HG03039 (cell line): ENCODE measurements around the gene DUSP2.
A peak's percentile ranks its signal among the peaks of the same experiment; 100 is the strongest.

ENCODE experiments used
- ATAC-seq: cut with Tn5 transposase; IDR thresholded peaks from one replicate; pipeline ENCODE4 v1.9.1; 2021; ENCODE audit warnings: mild to moderate bottlenecking, moderate library complexity; ENCODE audit not compliant: unreplicated experiment

The DUSP2 gene

DNA sequence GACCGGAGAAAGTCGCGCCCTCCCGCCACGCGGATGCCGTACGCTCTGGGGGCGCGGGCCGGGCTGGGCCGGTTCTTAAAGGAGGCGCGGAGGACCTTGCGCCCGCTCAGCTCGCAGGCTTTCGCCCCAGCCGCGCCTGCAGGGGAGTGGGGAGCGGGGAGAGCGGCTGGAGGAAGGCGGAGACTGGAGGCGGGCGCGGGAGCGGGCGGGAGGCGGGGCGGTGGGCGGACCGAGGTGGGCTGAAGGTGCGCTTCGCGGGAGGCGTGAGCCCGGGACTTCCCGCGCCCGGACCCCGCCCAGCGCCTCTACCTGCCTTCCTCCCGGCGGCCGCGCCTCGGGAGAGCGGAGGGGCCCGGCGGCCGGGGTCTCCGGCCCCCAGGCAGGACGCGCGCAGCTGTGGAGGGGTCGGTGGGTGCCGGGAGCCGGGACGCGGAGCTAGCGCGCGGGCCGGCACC lies 28.8 kb downstream of the DUSP2 start, which contains the start of gene ADRA2B:
ADRA2B (minus strand) TSS at position 148 of the 455 bp plus-strand sequence. CDS start 422 bp downstream, outside the sequence.
- ATAC-seq = peak; percentile 28

DNA sequence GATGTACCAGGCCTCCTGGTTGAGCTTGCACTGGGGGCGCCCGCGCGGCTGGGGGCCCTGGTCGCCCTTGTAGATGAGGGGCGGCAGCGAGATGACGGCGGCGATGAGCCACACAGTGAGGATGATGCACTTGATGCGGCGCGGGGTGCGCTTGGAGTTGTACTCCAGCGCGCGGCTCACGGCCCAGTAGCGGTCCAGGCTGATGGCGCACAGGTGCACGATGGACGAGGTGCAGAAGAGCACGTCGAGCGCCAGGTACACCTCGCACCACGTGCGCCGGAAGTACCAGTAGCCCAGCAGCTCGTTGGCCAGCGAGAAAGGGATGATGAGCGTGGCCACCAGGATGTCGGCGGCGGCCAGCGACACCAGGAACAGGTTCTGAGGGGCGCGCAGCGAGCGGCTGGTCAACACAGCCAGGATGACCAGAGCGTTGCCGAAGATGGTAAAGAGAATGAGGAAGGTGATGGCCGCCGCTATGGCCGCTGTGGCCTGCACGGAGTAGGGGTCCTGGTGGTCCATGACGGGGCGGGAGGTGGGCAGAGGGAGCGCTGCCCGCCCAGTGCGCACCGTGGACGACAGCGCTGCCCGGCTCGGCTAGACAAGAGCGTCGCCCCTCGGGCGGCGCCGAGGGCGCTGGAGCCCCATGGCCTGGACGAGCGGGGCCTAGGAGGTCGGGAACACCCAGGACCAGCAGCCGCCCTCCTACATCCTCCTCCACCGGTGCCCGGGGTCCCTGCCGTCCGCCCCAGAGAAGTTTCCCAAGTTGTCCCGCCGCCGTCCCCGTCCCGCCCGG lies 29.4 kb downstream of the DUSP2 start:
- ATAC-seq = no peak

DNA sequence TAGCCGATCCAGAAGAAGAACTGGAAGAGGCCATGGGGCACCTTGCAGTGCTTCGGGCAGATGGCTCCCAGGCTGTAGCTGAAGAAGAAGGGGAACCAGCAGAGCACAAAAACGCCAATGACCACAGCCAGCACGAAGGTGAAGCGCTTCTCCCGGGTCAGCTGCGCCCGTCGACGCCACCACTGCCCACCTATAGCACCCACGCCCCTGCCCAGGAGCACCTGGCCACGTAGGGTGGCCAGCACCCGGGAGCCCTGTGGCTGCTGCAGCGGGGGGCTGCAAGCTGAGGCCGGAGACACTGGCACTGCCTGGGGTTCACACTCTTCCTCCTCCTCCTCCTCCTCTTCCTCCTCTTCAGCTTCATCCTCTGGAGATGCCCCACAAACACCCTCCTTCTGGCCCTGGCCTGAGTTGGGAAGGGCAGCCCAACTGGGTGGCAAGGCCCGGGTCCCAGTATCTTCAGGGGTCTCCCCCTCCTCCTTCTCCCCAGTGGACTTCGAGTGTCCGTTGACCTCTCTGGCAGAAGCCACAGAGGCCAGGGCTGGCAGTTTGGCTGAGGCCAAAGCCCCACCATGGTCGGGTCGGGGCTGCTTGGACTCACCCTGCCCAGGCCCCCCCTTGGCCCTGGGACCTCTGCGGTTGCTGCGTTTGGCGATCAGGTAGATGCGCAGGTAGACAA lies 30.2 kb downstream of the DUSP2 start:
- ATAC-seq = no peak

DNA sequence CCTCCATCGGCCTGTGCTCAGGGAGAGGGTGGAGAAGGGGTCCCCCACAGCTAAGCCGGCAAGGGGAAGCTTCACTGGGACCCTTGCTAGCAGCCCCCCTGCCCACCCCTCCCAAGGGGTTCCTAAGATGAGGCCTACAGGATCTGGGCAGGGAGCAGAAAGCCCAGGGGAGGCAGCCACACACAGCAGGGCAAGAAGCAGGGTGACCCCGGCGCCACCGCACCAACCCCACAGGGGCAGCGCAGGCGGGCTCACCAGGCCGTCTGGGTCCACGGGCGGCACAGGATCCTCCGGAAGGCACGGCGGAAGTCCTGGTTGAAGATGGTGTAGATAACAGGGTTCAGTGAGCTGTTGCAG lies 30.7 kb downstream of the DUSP2 start:
- no peak for ATAC-seq

DNA sequence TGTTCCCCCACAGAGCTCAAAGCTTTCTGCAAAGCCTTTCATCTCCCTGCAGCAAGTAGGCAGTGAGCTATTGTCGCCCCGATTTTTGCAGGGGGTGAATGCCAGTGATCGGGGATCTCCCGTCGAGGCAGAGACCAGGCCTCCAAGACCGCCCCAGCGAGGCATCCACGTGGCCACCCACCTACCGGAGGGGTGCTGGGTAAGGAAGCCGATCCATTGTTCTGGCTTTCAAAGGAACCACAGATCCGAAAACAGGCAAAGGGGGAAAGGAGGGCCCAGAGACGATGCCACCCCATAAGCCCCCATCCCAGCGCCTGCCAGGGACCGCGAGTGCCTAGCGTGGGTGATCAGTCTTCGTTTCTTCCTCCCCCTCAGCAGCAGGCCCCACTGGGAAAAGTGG lies 31.3 kb downstream of the DUSP2 start:
- no peak for ATAC-seq

DNA sequence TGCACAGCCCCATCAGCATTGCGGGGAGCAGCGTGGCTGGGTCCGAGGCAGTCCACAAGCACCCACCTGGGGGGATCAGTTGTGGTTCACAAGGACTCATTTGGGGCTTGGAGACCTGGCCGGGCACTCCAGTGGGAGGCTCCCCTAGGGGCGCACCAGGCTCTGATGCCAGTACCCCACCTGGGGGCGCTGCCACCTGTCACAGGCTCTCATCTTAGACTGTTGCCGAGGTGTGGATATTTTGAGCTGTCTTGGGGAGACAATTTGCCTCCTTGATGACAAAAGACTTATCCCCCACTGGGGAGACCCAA lies 31.9 kb downstream of the DUSP2 start:
- no peak for ATAC-seq

DNA sequence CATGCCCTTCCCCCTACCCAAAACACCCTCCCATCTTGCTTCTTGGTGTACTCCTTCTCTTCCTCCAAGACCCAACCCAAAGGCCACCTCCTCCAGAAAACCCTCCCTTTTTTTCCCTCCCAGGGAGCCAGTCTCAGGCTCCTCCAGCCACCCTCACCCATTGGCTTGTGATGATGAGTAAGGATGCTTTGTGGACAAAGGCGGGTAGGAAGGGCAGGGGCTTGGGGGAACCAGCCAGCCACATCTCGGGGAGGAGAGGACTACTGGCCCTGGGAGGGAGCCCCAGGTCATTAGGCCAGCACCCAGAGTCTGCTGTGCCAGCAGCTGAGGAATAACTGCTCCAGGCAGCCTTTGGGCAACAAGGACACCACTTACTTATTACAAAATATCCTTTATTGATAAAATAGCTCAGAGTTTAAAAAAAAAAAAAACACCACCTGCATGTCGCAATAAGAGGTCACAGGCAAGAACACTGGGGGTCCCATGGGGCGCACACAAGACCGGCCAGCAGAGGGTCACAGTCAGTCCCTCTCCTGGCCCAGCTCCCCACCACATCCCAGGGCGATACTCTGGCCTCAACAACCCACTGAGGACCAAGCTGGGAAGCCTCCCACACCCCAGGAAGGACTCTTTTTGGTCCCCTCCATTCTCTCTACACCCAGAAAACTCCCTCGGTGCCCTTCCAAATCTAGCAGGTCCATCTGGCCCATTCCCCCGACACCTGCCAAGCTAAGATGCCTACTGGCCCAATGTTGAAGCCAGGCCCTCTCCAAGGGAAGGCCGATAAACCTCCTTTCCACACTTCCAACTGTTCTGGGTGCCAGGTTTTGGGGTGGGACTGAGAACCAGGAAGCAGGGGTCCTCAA lies 32.5 kb downstream of the DUSP2 start:
- ATAC-seq = no peak

DNA sequence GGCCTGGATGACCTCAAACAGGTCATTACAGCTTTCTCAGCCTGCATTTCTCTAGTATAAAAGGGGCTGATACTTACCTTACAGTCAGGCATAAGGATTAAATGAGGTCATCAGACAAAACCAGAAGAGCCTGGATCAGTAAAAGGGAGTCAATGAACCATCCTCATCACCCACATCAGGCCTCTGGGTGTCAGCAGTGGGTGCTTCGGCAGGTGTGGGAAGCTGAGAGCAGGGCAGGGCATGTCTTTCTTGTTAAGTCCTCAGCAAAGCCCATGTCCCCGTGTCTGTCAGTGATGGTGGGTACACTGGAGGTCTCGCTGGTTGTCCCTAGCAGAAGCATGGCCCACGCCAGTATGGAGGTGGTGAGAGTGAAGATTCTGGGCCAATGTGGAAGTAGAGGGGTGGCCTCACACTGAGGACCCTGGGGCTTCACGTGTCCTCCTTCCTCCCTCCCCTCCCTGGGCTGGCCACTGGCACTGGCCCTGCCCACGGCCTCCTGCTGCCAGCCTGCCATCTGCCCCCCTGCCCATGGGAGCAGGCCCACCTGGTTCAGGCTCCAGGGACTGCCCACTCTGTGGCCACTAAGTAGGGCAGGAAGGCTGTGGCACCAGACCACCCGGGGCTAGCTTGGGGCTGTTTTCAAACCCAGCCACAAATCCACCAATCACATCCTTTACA lies 33.3 kb downstream of the DUSP2 start:
- ATAC-seq = no peak

DNA sequence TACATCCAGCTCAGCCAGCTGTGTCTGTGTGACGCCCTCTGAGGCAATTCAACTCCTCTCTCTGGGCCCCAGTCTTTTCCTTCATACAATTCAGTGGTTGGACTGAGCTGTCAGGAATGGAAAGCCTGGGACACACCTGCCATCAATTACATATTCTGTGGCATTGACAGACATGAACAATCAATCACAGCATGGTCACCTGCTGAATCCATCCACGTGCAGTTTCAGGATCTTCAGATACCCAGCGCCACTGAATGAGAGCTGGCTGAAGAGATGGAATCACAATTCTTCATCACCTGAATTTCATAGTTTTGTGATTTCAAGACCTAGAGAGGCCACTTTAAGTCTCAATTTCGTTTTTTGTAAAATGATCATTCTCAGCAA lies 34.0 kb downstream of the DUSP2 start:
- ATAC-seq = no peak

DNA sequence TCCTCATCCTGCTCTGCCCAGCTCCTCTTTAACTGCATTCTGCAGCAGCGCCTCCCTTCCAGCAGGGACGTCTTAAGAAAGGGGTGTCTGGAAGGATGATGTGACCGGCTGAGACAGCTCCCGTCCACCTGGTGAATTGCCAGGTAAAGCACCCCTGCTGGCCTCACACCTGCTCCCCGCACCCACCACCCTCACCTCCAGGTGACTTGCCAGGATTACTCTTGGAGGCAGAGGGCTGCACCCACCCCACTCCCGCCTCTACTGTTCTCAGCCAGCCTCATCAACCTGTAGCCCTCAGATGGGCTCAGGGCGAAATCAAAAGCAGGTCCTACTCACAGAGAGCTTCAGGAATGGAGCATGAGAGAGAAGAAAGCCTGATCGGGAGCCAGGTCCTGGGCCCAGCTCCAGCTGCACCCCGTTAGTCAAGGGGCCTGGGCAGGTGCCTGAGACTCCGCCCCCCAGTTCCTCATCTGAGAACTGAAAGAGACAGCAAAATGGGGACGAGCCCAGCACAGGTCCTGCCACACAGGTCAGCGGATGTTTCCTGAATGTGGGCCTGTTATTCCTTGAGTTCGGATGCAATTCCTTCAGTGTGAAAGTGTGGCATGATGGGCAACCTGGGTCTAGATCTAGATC lies 34.5 kb downstream of the DUSP2 start:
- ATAC-seq = no peak

DNA sequence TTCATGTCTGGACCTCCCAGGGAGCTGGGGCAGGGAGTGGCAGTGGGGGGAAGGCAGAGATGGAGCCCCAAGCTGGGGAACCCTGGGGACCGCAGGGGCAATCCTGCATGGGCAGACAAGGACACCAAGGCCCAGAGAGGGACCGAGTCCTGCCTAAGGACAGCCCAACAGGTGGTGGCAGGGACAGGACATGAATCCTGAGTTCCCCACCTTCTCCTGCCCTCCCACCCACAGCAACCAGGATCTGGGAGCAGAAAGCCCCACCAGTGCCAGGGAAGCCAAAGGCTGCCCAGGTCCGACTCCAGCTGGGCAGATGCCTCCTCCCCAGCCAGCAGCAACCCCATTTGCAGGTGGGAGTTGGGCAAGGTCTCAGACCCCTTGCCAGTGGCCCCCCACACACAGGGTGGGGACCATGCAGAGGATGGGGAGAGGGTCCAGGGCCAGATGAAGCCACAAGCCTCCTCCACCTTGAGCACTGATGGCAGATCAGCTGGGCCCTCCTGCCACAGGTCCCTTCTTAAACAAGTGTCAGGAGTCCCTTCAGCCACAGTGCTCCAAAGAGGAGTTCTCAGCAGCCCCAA lies 35.2 kb downstream of the DUSP2 start:
- no peak for ATAC-seq

DNA sequence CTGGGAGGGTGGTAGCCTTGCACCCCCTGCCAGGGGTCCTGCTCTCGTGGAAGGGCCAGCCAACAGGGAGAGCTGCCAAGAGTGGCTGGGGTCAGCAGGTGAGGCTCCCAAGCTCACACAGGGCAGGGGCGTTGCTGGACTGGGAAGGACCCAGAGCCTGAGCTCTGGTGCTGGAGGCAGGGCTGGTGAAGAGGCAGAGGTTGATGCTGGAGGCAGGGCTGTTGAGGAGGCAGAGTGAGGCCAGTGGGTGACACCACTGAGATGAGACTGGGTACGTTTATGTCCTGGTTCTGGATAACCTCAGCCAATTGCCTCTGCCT lies 35.9 kb downstream of the DUSP2 start:
- ATAC-seq = no peak

DNA sequence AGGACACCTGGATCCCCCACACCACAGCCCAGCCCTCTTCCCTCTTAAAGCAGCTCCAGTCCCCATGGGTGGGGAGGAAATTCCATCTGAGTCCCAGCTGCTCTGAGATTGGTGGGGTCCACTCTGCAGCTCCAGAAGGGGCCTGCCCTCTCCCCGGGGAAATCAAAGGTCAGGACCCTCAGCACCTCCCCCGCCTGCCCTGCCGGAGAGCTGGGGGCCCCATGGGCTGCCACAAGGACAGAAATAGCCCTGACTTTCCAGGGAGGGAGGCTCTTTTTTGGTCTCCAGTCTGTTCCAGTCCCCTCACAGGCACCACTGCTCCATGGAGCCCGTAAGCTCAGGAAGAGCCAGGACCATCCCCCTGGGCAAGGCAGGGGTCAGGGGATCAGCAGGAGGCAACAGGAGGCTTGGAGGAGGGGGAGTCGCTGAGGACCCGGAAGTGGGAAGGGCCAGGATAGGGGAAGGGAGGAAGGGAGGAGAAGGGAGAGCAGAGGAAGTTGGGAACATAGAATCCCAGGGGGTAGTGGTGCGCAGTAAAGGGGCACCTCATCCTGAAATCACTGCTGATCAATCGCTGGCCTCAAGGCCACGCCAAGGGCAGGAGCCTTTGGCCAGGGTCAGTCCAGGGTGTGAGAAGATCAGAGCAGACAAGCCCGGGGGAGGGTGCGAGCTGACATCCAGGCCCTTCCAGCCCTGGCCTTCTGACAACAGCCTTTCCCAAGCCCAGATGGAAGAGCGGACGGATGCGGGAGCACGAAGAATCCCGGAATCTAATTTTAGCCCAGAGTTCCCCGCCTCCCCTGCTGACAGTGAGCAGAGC lies 36.5 kb downstream of the DUSP2 start:
- no peak for ATAC-seq

DNA sequence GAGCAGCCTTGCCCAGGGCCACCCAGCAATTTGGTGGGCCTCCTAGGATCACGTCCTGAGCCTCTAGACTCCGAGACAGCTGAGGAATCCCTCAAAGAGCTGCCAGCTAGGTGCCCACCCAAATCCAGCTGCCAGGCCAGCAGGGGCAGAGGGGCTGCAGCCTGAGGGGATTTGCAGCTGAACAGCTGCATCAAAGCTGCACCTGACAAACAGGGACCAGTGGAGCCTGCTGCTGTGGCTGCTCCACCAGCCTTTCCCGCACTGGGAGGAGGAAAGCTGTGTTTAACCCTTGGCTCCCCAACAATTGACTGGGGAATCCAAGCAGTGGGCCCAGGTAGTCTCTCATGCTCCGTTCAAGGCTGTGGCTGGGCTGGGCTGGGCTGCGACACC lies 37.1 kb downstream of the DUSP2 start:
- ATAC-seq = no peak

DNA sequence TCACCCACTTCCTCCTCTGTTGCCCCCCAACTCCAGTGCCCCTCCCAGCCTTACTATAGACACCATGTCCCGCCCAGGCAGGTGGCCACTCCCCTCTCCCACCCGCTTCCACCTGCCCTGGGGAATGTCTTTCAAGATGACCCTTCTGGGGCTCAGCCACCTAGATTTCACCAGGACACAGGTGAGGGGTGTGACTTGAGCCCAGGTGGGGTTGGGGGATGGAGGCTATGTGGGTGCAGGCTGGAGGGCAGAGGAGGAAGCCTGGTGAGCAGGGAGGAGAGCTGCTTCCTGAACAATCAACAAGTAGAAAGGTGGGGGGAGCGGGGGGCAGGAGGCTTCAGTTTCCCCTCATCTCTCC lies 37.6 kb downstream of the DUSP2 start:
- no peak for ATAC-seq

DNA sequence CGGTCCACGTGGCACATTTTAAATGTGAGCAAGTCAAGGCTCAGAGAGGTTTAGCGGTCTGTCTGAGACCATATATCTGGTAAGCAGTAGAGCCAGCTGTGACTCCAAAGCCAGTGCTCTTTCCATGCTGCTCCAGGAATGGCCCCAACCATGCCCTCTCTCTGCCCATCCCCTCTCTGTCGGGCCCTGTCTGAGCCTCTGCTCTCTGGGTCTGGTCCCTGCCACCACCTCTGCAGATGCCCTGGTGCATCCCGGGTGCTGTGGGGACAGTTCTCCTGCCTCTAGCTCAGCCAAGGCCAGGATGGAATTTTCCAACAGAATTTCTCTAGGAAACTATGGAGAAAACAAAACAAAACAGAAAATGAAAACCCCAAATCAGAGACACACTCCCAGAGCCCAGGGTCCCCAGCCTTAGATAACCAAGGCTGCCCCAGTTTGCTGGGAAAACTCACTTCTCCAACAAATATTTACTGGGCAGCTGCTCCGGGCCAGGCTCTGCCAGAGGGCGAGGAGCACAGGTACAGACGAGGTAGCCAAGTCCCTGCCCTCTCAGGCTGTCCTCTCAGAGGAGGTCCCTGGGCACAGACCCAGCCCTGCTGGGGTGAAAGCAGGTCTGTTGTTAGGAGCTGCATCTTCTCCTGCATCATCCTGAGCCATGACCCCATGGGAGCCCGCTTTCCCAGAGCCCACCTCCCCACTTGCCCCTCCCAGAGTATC lies 38.1 kb downstream of the DUSP2 start:
- ATAC-seq = no peak

DNA sequence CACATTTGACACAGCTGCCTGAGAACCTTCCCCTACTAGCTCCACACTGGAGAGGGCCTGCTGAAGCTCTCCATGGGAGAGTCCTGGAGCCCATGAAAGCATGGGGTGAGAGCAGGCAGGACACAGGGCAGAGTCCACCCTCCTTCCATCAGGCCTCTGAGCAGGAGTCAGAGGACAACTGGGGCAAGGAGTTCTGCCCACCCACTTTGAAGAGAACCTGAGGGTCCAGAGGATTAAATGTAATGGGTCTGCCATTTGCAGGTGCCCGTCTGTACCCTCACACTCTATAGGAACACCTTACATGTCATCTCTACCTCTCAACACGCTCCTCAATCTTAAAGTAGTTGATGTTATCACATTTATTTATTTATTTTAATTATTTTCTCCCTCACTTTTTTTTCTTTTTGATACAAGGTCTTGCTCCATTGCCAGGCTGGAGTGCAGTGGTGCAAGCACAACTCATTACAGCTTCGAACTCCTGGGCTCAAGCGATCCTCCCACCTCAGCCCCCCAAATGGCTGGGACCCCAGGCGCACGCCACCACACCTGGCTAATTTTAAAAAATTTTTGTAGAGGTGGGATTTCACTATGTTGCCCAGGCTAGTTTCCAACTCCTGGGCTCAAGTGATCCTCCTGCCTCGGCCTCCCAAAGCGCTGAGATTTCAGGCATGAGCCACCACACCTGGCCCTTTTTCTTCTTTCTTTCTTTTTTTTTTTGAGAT lies 39.1 kb downstream of the DUSP2 start:
- no peak for ATAC-seq

DNA sequence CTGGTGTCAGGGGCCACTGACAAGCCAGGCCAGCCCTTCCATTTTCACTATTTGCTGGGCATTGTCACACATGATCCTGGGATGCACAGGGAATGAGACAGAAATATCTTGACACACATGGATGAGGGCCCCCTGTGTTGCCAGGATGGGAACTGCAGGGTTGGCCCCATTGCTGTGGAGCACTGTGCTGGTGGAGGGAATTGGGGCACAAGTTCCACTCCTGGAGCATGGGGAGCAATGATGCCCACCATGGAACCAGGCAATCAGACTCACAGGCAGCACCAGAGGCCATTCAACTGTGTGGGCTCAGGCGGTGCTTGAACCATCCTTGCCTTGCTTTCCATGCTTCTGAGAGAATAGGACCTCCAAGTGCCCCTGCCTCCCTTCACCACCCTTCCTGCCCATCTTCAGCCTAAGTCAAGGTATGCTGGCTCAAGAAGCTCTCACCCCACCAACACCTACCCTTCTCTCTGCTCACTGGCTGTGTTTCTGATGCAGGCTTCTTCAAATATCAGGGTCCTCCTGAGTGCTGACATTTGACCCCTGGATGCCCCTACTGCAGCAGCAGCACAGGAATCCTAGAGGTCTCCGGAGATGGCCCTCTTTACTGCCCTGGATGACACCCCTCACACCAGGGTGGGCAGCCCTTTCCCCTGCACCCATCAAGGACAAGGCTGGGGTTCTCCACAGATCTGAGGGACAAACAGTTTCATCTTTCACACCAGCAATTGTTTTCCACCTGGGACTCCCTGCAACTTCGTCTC lies 39.9 kb downstream of the DUSP2 start:
- ATAC-seq = no peak
